ENCODE measurements around the gene NOL9. TPM values are rescaled to one million over a fixed set of nuclear protein-coding genes. Genes with fewer than 3 reads are reported as not detected.
"Not testable (repeated sequence)": the region's sequence is repeated elsewhere in the genome, so short reads cannot be mapped to it uniquely, and the experiment has no call there.

Gene NOL9
- total and polyA plus RNA-seq, 4 donors = 3.4 to 29.4 (median 16.7) TPM

- TF ChIP-seq CTCF (IDR thresholded peaks at IDR 0.05; ENCODE audit: control extremely low read depth, extremely low read depth) = no peak
- peaks cover 3 to 30% (median 16%) of the 10 kb centered on the region in 5 donors for H3K4me1 ChIP-seq (ENCODE audit: control insufficient read depth in 5 of 5, insufficient read depth in 5 of 5, low read length in 5 of 5)
- H3K27me3 ChIP-seq (ENCODE audit: control insufficient read depth in 3 of 3, insufficient read depth in 3 of 3, low read length in 2 of 3) = no peaks in the 10 kb centered on the region
- peak overlapping the region; percentile 95 for H3K4me3 ChIP-seq
- ATAC-seq (ENCODE audit: insufficient read depth, low FRiP score) (peak; percentile 28), DNase-seq (peak; percentile 87 to 92 (median 88))
- WGBS, 2 donors = 0% methylated on average over 77 to 103 of the region's 103 CpGs
- peak overlapping the region; percentile 49 to 63 for H3K9ac ChIP-seq (ENCODE audit: insufficient read depth in 1 of 2, low read length in 2 of 2)
- H3K27ac ChIP-seq (ENCODE audit: low read depth in 1 of 2, low read length in 1 of 2) = peak overlapping the region; percentile 94 to 95
- H3K9me3 ChIP-seq (ENCODE audit: control insufficient read depth in 4 of 4, insufficient read depth in 3 of 4, low read length in 3 of 4) = no peaks in the 10 kb centered on the region
- peaks cover 0 to 16% (median 10%) of the 10 kb centered on the region in 4 donors for H3K36me3 ChIP-seq (ENCODE audit: control insufficient read depth in 4 of 4, insufficient read depth in 4 of 4, low read length in 4 of 4)
Observed at GRCh38 chr1:6601923-6602668, 47.8 kb upstream of the NOL9 start.

GRCh38 chr1:6601049-6601922, 47.0 kb upstream of the NOL9 start:
- ATAC-seq (ENCODE audit: insufficient read depth, low FRiP score) = peak; percentile 45
- Histone ChIP-seq H3K36me3 (ENCODE audit: control insufficient read depth in 4 of 4, insufficient read depth in 4 of 4, low read length in 4 of 4) (peaks cover 0 to 23% (median 12%) of the 10 kb centered on the region in 4 donors), H3K27me3 (ENCODE audit: control insufficient read depth in 3 of 3, insufficient read depth in 3 of 3, low read length in 2 of 3) (no peaks in the 10 kb centered on the region), H3K4me3 (peak overlapping the region; percentile 95), H3K9me3 (ENCODE audit: control insufficient read depth in 4 of 4, insufficient read depth in 3 of 4, low read length in 3 of 4) (no peaks in the 10 kb centered on the region), H3K4me1 (ENCODE audit: control insufficient read depth in 5 of 5, insufficient read depth in 5 of 5, low read length in 5 of 5) (peaks cover 3 to 30% (median 16%) of the 10 kb centered on the region in 5 donors), H3K27ac (ENCODE audit: low read depth in 1 of 2, low read length in 1 of 2) (peak overlapping the region; percentile 94 to 95), H3K9ac (ENCODE audit: insufficient read depth in 1 of 2, low read length in 2 of 2) (peak overlapping the region; percentile 49 to 63)
- WGBS, 2 donors = 0% methylated on average over 40 of the region's 40 CpGs
- peak; percentile 73 to 90 (median 86) for DNase-seq
- no peak for TF ChIP-seq CTCF (IDR thresholded peaks at IDR 0.05; ENCODE audit: control extremely low read depth, extremely low read depth)

GRCh38 chr1:6600410-6601048, 46.2 kb upstream of the NOL9 start:
- Histone ChIP-seq H3K4me1 (ENCODE audit: control insufficient read depth in 5 of 5, insufficient read depth in 5 of 5, low read length in 5 of 5) (peaks cover 3 to 30% (median 16%) of the 10 kb centered on the region in 5 donors), H3K9ac (ENCODE audit: insufficient read depth in 1 of 2, low read length in 2 of 2) (peak overlapping the region; percentile 1 to 63), H3K9me3 (ENCODE audit: control insufficient read depth in 4 of 4, insufficient read depth in 3 of 4, low read length in 3 of 4) (no peaks in the 10 kb centered on the region), H3K27me3 (ENCODE audit: control insufficient read depth in 3 of 3, insufficient read depth in 3 of 3, low read length in 2 of 3) (no peaks in the 10 kb centered on the region), H3K4me3 (peak overlapping the region; percentile 95), H3K36me3 (ENCODE audit: control insufficient read depth in 4 of 4, insufficient read depth in 4 of 4, low read length in 4 of 4) (peaks cover 0 to 30% (median 16%) of the 10 kb centered on the region in 4 donors), H3K27ac (ENCODE audit: low read depth in 1 of 2, low read length in 1 of 2) (peak overlapping the region; percentile 94 to 95)
- WGBS, 2 donors = 16 to 18% methylated on average over 10 of the region's 10 CpGs
- no peak for ATAC-seq (ENCODE audit: insufficient read depth, low FRiP score)
- no peak for DNase-seq
- no peak for TF ChIP-seq CTCF (IDR thresholded peaks at IDR 0.05; ENCODE audit: control extremely low read depth, extremely low read depth)

- DNase-seq; H3K4me3 ChIP-seq; ATAC-seq (ENCODE audit: insufficient read depth, low FRiP score); H3K9ac ChIP-seq (ENCODE audit: insufficient read depth in 1 of 2, low read length in 2 of 2); H3K9me3 ChIP-seq (ENCODE audit: control insufficient read depth in 4 of 4, insufficient read depth in 3 of 4, low read length in 3 of 4); H3K27me3 ChIP-seq (ENCODE audit: control insufficient read depth in 3 of 3, insufficient read depth in 3 of 3, low read length in 2 of 3): not testable (repeated sequence)
- Histone ChIP-seq H3K27ac (ENCODE audit: low read depth in 1 of 2, low read length in 1 of 2) (peak overlapping the region in 1 of 2 donors; percentile 95), H3K4me1 (ENCODE audit: control insufficient read depth in 5 of 5, insufficient read depth in 5 of 5, low read length in 5 of 5) (peaks cover 3 to 26% (median 16%) of the 10 kb centered on the region in 5 donors), H3K36me3 (ENCODE audit: control insufficient read depth in 4 of 4, insufficient read depth in 4 of 4, low read length in 4 of 4) (peaks cover 0 to 35% (median 17%) of the 10 kb centered on the region in 4 donors)
- WGBS, 2 donors = 34 to 57% methylated on average over 8 of the region's 8 CpGs
Observed at GRCh38 chr1:6599991-6600390, 45.7 kb upstream of the NOL9 start.

All from lung (tissue), 12 donors.